Chondrocyte (in vitro differentiated cells): ENCODE measurements around the gene ADAM23. TPM values are rescaled to one million over a fixed set of nuclear protein-coding genes. Genes with fewer than 3 reads are reported as not detected.

Experiments
- DNase-seq: peaks from one replicate; pipeline ENCODE4 v3.0.0; 2021; ENCODE audit warnings: mixed read lengths, low spot score
- H3K27ac Mint-ChIP-seq: one replicate; pipeline ENCODE4 v1.8.0; 2021; ENCODE audit warnings: mild to moderate bottlenecking, moderate library complexity, mixed read lengths; ENCODE audit not compliant: unreplicated experiment
- H3K27me3 Mint-ChIP-seq: 2 replicates; pipeline ENCODE4 v1.8.0; 2021; ENCODE audit warnings: low read depth, mixed read lengths
- H3K36me3 Mint-ChIP-seq: 2 replicates; pipeline ENCODE4 v1.8.0; 2021; ENCODE audit warnings: low read depth, mixed read lengths
- H3K4me1 Mint-ChIP-seq: 2 replicates; pipeline ENCODE4 v1.8.0; 2021; ENCODE audit warnings: low read depth, mild to moderate bottlenecking, mixed read lengths
- H3K4me3 Mint-ChIP-seq: one replicate; pipeline ENCODE4 v1.8.0; 2021; ENCODE audit warnings: mild to moderate bottlenecking, moderate library complexity, mixed read lengths; ENCODE audit not compliant: unreplicated experiment
- H3K9me3 Mint-ChIP-seq: 2 replicates; pipeline ENCODE4 v1.8.0; 2021; ENCODE audit warnings: low read depth, mixed read lengths
- CTCF ChIP-seq: fragments of 200-600 bp; sonication (generic); IDR thresholded peaks from 2 replicates; pipeline ENCODE4 v1.5.0; 2021; ENCODE audit warnings: antibody characterized with exemption, mild to moderate bottlenecking, moderate library complexity
- total RNA-seq: library from RNA; stranded (reverse); gene quantifications from 3 replicates; pipeline ENCODE4 v1.2.1, GENCODE V29; 2021

Gene ADAM23
- total RNA-seq, 1 donor from 2014 or later = 22.7 TPM

GRCh38 chr2:206535260-206535986 is 92.1 kb downstream of the ADAM23 start:
- Mint-ChIP-seq H3K4me3 (no peak overlapping the region), H3K27ac (no peak overlapping the region)
- TF ChIP-seq CTCF = no peak

GRCh38 chr2:206540757-206541156 is 97.4 kb downstream of the ADAM23 start:
- no peaks in the 10 kb centered on the region for H3K9me3 Mint-ChIP-seq
- no peak for TF ChIP-seq CTCF
- H3K27me3 Mint-ChIP-seq = no peaks in the 10 kb centered on the region
- peaks cover 5% of the 10 kb centered on the region for H3K4me1 Mint-ChIP-seq
- no peak overlapping the region for H3K27ac Mint-ChIP-seq
- H3K4me3 Mint-ChIP-seq = no peak overlapping the region
- peaks cover 3% of the 10 kb centered on the region for H3K36me3 Mint-ChIP-seq
- no peak for DNase-seq

More at GRCh38 chr2:206535260-206535986, 92.1 kb downstream of the ADAM23 start:
- Mint-ChIP-seq H3K4me1 (peaks cover 13% of the 10 kb centered on the region), H3K36me3 (no peaks in the 10 kb centered on the region), H3K9me3 (no peaks in the 10 kb centered on the region), H3K27me3 (no peaks in the 10 kb centered on the region)
- no peak for DNase-seq

GRCh38 chr2:206543073-206543472 is 99.7 kb downstream of the ADAM23 start:
- no peak for TF ChIP-seq CTCF
- peaks cover 5% of the 10 kb centered on the region for H3K4me1 Mint-ChIP-seq
- no peaks in the 10 kb centered on the region for H3K9me3 Mint-ChIP-seq
- H3K27me3 Mint-ChIP-seq = no peaks in the 10 kb centered on the region
- no peak for DNase-seq
- no peak overlapping the region for H3K27ac Mint-ChIP-seq
- peaks cover 3% of the 10 kb centered on the region for H3K36me3 Mint-ChIP-seq
- no peak overlapping the region for H3K4me3 Mint-ChIP-seq

- H3K27ac Mint-ChIP-seq = no peak overlapping the region
- no peaks in the 10 kb centered on the region for H3K4me1 Mint-ChIP-seq
These were observed 105.1 kb downstream of the ADAM23 start for GRCh38 chr2:206548383-206548782.

GRCh38 chr2:206555721-206556120 is 112.4 kb downstream of the ADAM23 start:
- no peak for TF ChIP-seq CTCF
- DNase-seq = no peak
- no peak overlapping the region for H3K4me3 Mint-ChIP-seq

More at GRCh38 chr2:206548383-206548782, 105.1 kb downstream of the ADAM23 start:
- H3K36me3 Mint-ChIP-seq = peaks cover 3% of the 10 kb centered on the region
- no peak for DNase-seq
- H3K27me3 Mint-ChIP-seq = no peaks in the 10 kb centered on the region
- H3K9me3 Mint-ChIP-seq = no peaks in the 10 kb centered on the region
- H3K4me3 Mint-ChIP-seq = no peak overlapping the region
- no peak for TF ChIP-seq CTCF

More at GRCh38 chr2:206555721-206556120, 112.4 kb downstream of the ADAM23 start:
- no peaks in the 10 kb centered on the region for H3K27me3 Mint-ChIP-seq
- H3K36me3 Mint-ChIP-seq = no peaks in the 10 kb centered on the region
- no peaks in the 10 kb centered on the region for H3K9me3 Mint-ChIP-seq
- H3K4me1 Mint-ChIP-seq = peaks cover 16% of the 10 kb centered on the region
- peak overlapping the region; percentile 74 for H3K27ac Mint-ChIP-seq
